GM19240 (cell line): Measurements from ENCODE around the gene PLGRKT.
"Not testable (repeated sequence)": the region's sequence is repeated elsewhere in the genome, so short reads cannot be mapped to it uniquely, and the experiment has no call there.

ENCODE experiments used
- DNase-seq: peaks from one replicate; pipeline ENCODE4 v3.0.0; 2011; ENCODE audit warnings: low spot score; ENCODE audit not compliant: insufficient read length

The PLGRKT gene

GRCh38 chr9:5437254-5438216 lies at the start of gene PLGRKT:
Gene PLGRKT (minus strand): TSS chr9:5437925. CDS start chr9:5431977, 5,948 bp downstream.
- DNase-seq, result peak; percentile 82

- no peak for DNase-seq
These were observed 49.3 kb upstream of the PLGRKT start for GRCh38 chr9:5486988-5487387.

DNA sequence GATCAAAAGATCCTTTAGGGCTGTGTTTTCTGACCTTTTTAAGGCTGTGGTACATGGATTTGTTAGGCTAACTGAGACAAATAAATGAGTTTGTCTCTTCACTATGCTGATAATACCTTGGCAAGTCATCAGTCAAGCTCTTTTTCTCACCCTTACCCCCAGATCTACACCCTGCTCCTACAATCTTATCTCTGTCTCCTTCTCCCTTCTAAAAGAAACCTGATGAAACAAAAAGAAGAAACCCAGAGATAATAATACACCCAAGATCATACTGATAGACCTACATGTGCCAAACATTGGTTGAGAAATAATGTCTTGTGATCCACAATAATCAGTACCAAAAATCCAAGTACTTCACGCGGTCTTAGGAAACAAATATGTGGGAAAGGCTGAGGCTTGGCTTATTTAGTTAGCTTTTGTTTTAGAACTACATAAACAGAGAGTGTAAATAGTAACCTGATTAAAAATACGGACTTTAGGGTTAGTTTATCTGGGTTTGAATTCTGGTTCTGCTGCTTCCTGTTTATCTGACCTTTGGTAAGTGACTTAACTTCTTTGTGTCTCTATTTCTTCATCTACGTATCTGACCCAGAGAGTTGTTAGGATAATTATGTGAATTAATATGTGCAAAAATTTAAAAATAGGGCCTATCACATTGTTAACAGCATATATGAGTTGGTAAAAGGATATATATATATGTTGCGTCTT lies 47.8 kb upstream of the PLGRKT start:
- no peak for DNase-seq

DNA sequence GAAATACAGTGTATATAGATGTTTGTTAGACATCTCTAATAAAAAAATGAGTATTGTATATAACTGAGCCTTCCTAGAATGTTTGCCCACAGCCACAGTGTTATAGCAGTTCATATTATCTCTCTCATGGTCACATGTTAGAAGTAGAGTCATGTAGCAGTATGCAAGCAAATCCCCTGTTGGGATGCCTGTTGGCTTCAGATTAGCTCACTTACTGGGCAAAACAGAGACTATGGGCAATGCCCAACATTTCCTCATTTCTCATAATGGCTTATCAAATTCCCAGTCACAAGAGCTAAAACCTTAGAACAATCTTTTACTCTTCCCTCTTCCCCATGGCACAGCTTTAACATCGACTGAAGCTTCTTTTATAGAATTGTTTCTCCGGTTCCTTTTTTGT lies 45.6 kb upstream of the PLGRKT start:
- DNase-seq, result no peak

GRCh38 chr9:5482194-5482593 lies 44.5 kb upstream of the PLGRKT start:
- no peak for DNase-seq

GRCh38 chr9:5481322-5482040 lies 43.8 kb upstream of the PLGRKT start:
- no peak for DNase-seq

GRCh38 chr9:5480919-5481318 lies 43.2 kb upstream of the PLGRKT start:
- no peak for DNase-seq

GRCh38 chr9:5479994-5480694 lies 42.4 kb upstream of the PLGRKT start:
- DNase-seq, result no peak

- DNase-seq, result no peak
These were observed 40.5 kb upstream of the PLGRKT start for GRCh38 chr9:5478206-5478605.

DNA sequence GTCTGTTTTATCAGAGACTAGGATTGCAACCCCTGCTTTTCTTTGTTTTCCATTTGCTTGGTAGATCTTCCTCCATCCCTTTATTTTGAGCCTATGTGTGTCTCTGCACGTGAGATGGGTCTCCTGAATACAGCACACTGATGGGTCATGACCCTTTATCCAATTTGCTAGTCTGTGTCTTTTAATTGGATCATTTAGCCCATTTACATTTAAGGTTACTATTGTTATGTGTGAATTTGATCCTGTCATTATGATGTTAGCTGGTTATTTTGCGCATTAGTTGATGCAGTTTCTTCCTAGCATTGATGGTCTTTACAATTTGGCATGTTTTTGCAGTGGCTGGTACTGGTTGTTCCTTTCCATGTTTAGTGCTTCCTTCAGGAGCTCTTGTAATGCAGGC lies 37.9 kb upstream of the PLGRKT start:
- DNase-seq, result not testable (repeated sequence)

GRCh38 chr9:5470816-5471215 lies 33.1 kb upstream of the PLGRKT start:
- no peak for DNase-seq

- DNase-seq, result no peak
These were observed 32.4 kb upstream of the PLGRKT start for GRCh38 chr9:5470122-5470521.

DNA sequence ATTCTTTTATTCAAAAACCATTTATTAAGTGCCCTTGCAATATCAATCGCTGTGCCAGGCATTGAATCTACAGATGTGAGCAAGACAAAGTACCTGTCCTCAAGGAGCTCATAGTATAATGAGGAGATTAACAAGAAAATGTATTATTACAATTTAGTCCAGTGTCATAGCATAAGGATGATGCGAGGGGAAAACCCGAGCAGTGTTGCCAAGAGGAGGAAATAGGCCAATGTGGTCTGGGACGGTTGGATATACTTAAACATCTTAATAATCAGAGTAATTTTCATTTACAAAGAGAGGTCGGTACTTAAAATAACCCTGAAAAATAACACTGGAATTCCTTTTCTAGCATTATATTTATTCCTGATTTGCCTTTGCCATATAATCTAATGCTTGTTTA lies 31.1 kb upstream of the PLGRKT start:
- no peak for DNase-seq

DNA sequence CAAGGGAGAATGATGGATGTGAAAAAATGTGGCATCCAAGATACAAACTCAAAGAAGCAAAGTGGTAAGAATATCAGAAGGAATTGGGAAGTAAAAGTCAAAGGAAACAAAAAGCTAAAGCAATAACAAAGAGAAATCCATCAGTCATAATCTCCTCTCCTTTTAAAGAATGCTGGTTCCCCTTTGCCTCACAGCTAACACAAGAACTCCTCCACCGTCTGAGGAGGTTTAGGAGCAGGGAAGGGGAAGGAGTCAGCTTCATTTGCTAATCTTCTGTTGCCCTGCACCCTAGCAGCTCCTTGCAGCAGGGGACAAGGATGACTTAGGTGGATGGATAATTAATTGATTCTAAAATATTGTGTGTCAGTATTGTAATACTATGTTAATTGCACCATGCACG lies 29.0 kb upstream of the PLGRKT start:
- no peak for DNase-seq

GRCh38 chr9:5466005-5466404 lies 28.3 kb upstream of the PLGRKT start:
- DNase-seq, result no peak

- DNase-seq, result not testable (repeated sequence)
These were observed 27.2 kb upstream of the PLGRKT start for GRCh38 chr9:5464831-5465330.

DNA sequence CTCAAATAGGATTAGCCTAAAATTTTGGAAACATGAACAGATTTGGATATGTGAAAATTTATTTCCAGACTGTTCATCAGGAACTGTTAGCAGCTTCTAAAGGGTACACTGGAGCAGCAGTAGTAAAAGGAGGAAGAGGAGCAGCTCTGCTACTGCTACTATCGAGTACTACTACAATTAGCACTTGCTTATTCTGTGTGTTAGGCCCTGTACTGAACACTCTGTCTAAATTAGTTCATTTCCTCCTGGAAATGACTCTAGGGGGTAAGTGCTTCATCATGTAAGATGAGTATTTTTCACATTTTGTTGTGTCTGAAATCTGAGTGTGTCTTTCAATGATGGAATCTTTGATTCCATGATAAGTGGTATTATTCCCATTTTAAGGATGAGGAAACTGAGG lies 22.4 kb upstream of the PLGRKT start:
- no peak for DNase-seq

DNA sequence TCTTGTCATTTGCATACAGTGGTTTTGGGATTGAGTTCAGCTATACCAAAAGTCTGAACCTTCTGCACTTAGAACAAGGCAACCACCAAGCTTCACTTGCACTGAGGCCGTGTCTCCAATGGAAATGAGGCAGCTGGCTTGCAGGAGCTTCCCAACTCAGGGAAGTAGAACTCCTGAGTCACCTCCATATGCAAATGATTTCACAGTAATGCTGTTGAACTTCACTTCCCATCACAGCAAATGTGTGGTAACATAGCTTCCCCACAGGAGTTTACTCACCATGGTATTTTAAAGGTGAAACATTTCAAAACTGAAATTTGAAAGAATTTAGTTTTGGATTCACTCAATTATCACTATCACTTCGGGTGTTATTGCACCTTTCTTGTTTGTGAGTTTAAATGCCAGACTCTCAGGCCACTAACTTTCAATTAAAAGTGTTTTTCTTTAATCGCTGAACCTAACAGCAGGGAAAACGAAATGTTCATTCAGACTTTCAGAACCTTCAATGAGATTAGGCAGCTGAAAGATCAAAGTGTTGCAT lies 21.6 kb upstream of the PLGRKT start:
- DNase-seq, result no peak

DNA sequence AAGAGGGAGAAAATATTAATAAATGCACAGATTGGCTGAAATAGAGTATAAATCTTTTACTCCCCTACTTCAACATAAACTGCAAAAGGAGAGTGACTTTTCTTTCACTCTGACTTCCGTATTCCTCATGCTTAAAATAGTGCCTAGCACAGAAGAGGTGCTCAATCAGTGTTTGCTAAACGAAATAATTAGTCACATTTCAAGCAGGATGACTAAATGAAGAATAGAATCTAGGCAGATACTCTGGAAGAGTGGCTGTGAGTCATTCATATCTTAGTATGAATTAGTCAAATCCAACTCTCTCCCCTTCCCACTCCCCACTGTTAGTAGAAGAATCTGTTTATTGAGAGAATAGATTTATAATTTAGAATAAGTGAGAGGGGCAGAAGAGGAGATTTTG lies 17.5 kb upstream of the PLGRKT start:
- DNase-seq, result no peak

- DNase-seq, result no peak
These were observed 15.9 kb upstream of the PLGRKT start for GRCh38 chr9:5453673-5454072.

DNA sequence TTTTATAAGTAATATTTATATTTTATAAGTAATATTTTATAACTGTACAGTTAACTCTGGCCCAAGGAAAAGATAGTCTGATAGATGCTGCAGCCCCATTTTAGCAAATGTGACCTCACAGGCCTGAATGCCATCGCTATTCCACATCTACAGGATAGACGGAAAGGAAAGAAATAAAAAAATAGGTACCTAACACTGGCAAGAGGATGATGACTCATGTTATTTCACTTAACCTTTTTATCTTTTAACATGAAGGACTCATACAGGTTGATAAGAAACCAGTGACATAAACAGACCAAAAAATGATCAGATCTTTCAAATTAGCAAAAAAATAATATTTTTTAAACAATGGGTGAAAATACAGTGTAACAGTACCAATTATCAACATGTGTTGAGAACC lies 15.3 kb upstream of the PLGRKT start:
- no peak for DNase-seq
